ENCODE measurements around the gene PIP5K1A.

DNA sequence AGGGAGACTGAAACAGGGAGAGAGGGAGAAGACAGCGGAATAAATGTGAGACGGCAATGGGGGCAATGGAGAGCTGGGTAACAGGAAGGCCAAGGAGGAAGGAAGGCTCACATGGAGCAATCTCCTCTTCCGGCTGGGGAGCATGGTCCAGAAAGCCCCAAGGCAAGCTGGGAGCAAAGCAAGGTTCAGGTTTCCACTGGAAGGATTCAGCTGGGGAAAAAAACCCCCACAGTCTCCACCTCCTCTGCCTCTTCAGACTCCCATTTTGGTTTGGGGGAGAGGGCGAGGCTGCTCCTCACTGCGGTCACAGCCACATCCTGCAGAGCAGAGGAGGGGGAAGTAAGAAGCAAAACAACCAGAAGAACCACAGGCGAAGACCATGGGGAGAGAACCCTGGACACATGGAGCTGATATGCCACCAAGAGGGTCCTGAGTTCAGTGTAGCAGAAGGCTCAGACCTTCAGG is 41.3 kb upstream of the PIP5K1A start:
- TF ChIP-seq, protein P1, sequence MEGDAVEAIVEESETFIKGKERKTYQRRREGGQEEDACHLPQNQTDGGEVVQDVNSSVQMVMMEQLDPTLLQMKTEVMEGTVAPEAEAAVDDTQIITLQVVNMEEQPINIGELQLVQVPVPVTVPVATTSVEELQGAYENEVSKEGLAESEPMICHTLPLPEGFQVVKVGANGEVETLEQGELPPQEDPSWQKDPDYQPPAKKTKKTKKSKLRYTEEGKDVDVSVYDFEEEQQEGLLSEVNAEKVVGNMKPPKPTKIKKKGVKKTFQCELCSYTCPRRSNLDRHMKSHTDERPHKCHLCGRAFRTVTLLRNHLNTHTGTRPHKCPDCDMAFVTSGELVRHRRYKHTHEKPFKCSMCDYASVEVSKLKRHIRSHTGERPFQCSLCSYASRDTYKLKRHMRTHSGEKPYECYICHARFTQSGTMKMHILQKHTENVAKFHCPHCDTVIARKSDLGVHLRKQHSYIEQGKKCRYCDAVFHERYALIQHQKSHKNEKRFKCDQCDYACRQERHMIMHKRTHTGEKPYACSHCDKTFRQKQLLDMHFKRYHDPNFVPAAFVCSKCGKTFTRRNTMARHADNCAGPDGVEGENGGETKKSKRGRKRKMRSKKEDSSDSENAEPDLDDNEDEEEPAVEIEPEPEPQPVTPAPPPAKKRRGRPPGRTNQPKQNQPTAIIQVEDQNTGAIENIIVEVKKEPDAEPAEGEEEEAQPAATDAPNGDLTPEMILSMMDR (tag by site-specific recombination; IDR thresholded peaks at IDR 0.05): no peak
- TF ChIP-seq ZBTB21 (tag by site-specific recombination; IDR thresholded peaks at IDR 0.05) (no peak), ZNF311 (tag by site-specific recombination; IDR thresholded peaks at IDR 0.05; ENCODE audit: borderline replicate concordance) (no peak), ZNF19 (tag by site-specific recombination; IDR thresholded peaks at IDR 0.05; ENCODE audit: low read depth) (no peak)
- TF ChIP-seq, protein P2, sequence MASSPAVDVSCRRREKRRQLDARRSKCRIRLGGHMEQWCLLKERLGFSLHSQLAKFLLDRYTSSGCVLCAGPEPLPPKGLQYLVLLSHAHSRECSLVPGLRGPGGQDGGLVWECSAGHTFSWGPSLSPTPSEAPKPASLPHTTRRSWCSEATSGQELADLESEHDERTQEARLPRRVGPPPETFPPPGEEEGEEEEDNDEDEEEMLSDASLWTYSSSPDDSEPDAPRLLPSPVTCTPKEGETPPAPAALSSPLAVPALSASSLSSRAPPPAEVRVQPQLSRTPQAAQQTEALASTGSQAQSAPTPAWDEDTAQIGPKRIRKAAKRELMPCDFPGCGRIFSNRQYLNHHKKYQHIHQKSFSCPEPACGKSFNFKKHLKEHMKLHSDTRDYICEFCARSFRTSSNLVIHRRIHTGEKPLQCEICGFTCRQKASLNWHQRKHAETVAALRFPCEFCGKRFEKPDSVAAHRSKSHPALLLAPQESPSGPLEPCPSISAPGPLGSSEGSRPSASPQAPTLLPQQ (tag by site-specific recombination; IDR thresholded peaks at IDR 0.05): no peak
- TF ChIP-seq, protein P3, sequence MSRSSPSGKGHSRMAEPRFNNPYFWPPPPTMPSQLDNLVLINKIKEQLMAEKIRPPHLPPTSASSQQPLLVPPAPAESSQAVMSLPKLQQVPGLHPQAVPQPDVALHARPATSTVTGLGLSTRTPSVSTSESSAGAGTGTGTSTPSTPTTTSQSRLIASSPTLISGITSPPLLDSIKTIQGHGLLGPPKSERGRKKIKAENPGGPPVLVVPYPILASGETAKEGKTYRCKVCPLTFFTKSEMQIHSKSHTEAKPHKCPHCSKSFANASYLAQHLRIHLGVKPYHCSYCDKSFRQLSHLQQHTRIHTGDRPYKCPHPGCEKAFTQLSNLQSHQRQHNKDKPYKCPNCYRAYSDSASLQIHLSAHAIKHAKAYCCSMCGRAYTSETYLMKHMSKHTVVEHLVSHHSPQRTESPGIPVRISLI (tag by site-specific recombination; IDR thresholded peaks at IDR 0.05): no peak
